Ectodermal cell (in vitro differentiated cells): ENCODE results near the gene ADARB2.

ENCODE experiments used
- H3K27ac ChIP-seq: 2 replicates; pipeline ENCODE4 v1.7.0; 2013; ENCODE audit warnings: mild to moderate bottlenecking, low read depth, low read length; ENCODE audit not compliant: insufficient read depth, poor library complexity, severe bottlenecking
- H3K27me3 ChIP-seq: 2 replicates; pipeline ENCODE4 v1.7.0; 2013; ENCODE audit warnings: mild to moderate bottlenecking, low read length; ENCODE audit not compliant: insufficient read depth, control insufficient read depth, poor library complexity, severe bottlenecking
- H3K36me3 ChIP-seq: one replicate; pipeline ENCODE4 v1.7.0; 2013; ENCODE audit warnings: low read length; ENCODE audit not compliant: control insufficient read depth, insufficient read depth
- H3K4me1 ChIP-seq: one replicate; pipeline ENCODE4 v1.7.0; 2013; ENCODE audit warnings: low read length; ENCODE audit not compliant: control insufficient read depth, insufficient read depth
- H3K4me3 ChIP-seq: 2 replicates; pipeline ENCODE4 v1.7.0; 2013; ENCODE audit warnings: low read depth, low read length, control low read depth; ENCODE audit not compliant: insufficient read depth
- H3K9me3 ChIP-seq: 2 replicates; pipeline ENCODE4 v1.7.0; 2013; ENCODE audit warnings: mild to moderate bottlenecking, low read length, moderate library complexity; ENCODE audit not compliant: control insufficient read depth
- WGBS, 2 experiments: methylation state at CpG; one replicate each; pipeline ENCODE4 v1.1.7; 2013; ENCODE audit warnings: missing lambda C conversion rate in 2 of 2; 5-methylcytosine and 5-hydroxymethylcytosine counted together

Gene ADARB2

GRCh38 chr10:1736972-1737221 is 428 bp downstream of the ADARB2 start:
- Histone ChIP-seq H3K36me3 (no peaks in the 10 kb centered on the region), H3K4me3 (peak overlapping the region; percentile 47), H3K4me1 (peaks cover 4% of the 10 kb centered on the region), H3K27me3 (peaks cover 59% of the 10 kb centered on the region), H3K27ac (no peak overlapping the region), H3K9me3 (no peaks in the 10 kb centered on the region)
- 0 to 1% methylated on average over 17 of the region's 17 CpGs for WGBS, 2 experiments

GRCh38 chr10:1736144-1736971 is 967 bp downstream of the ADARB2 start:
- Histone ChIP-seq H3K4me3 (peak overlapping the region; percentile 47), H3K9me3 (no peaks in the 10 kb centered on the region), H3K27ac (no peak overlapping the region), H3K4me1 (peaks cover 4% of the 10 kb centered on the region), H3K36me3 (no peaks in the 10 kb centered on the region), H3K27me3 (peaks cover 59% of the 10 kb centered on the region)
- WGBS, 2 experiments, result 6 to 7% methylated on average over 43 of the region's 43 CpGs

- no peak overlapping the region for H3K4me3 ChIP-seq
- H3K27ac ChIP-seq, result no peak overlapping the region
- H3K4me1 ChIP-seq, result peaks cover 4% of the 10 kb centered on the region
- H3K27me3 ChIP-seq, result peaks cover 59% of the 10 kb centered on the region
- no peaks in the 10 kb centered on the region for H3K36me3 ChIP-seq
- 85 to 93% methylated on average over 8 of the region's 8 CpGs for WGBS, 2 experiments
- H3K9me3 ChIP-seq, result no peaks in the 10 kb centered on the region
These were observed 1.8 kb downstream of the ADARB2 start for GRCh38 chr10:1735562-1735961.

- Histone ChIP-seq H3K27ac (no peak overlapping the region), H3K36me3 (no peaks in the 10 kb centered on the region), H3K4me3 (no peak overlapping the region), H3K27me3 (peaks cover 52% of the 10 kb centered on the region), H3K9me3 (no peaks in the 10 kb centered on the region), H3K4me1 (peaks cover 4% of the 10 kb centered on the region)
- WGBS, 2 experiments, result 92 to 95% methylated on average over 2 to 3 of the region's 3 CpGs
These were observed 3.0 kb downstream of the ADARB2 start for GRCh38 chr10:1734288-1734687.

GRCh38 chr10:1733720-1734119 is 3.6 kb downstream of the ADARB2 start:
- no peak overlapping the region for H3K4me3 ChIP-seq
- peaks cover 4% of the 10 kb centered on the region for H3K4me1 ChIP-seq
- no peaks in the 10 kb centered on the region for H3K36me3 ChIP-seq
- no peak overlapping the region for H3K27ac ChIP-seq
- 97% methylated on average over 8 of the region's 8 CpGs for WGBS, 2 experiments
- H3K27me3 ChIP-seq, result peaks cover 47% of the 10 kb centered on the region
- H3K9me3 ChIP-seq, result no peaks in the 10 kb centered on the region

GRCh38 chr10:1732564-1732996 is 4.7 kb downstream of the ADARB2 start:
- 87 to 90% methylated on average over 17 of the region's 17 CpGs for whole genome bisulfite sequencing, 2 experiments
- Histone ChIP-seq H3K27ac (no peak overlapping the region), H3K27me3 (peaks cover 35% of the 10 kb centered on the region), H3K36me3 (no peaks in the 10 kb centered on the region), H3K9me3 (no peaks in the 10 kb centered on the region), H3K4me1 (no peaks in the 10 kb centered on the region), H3K4me3 (no peak overlapping the region)

GRCh38 chr10:1731592-1731991 is 5.7 kb downstream of the ADARB2 start:
- WGBS, 2 experiments, result 56 to 69% methylated on average over 5 to 6 of the region's 6 CpGs
- H3K27ac ChIP-seq, result no peak overlapping the region
- no peaks in the 10 kb centered on the region for H3K9me3 ChIP-seq
- H3K36me3 ChIP-seq, result no peaks in the 10 kb centered on the region
- H3K27me3 ChIP-seq, result peaks cover 26% of the 10 kb centered on the region
- no peaks in the 10 kb centered on the region for H3K4me1 ChIP-seq
- H3K4me3 ChIP-seq, result no peak overlapping the region

- 93 to 100% methylated on average over 3 of the region's 3 CpGs for WGBS, 2 experiments
- H3K27me3 ChIP-seq, result peaks cover 7% of the 10 kb centered on the region
These were observed 7.6 kb downstream of the ADARB2 start for GRCh38 chr10:1729751-1730150.

GRCh38 chr10:1726861-1727260 is 10.5 kb downstream of the ADARB2 start:
- H3K4me1 ChIP-seq, result no peaks in the 10 kb centered on the region
- no peaks in the 10 kb centered on the region for H3K36me3 ChIP-seq
- WGBS, 2 experiments, result 91 to 98% methylated on average over 11 of the region's 11 CpGs
- no peaks in the 10 kb centered on the region for H3K27me3 ChIP-seq
- no peak overlapping the region for H3K4me3 ChIP-seq
- no peak overlapping the region for H3K27ac ChIP-seq
- H3K9me3 ChIP-seq, result no peaks in the 10 kb centered on the region

More at GRCh38 chr10:1729751-1730150, 7.6 kb downstream of the ADARB2 start:
- no peaks in the 10 kb centered on the region for H3K9me3 ChIP-seq
- no peaks in the 10 kb centered on the region for H3K4me1 ChIP-seq
- no peaks in the 10 kb centered on the region for H3K36me3 ChIP-seq
- no peak overlapping the region for H3K27ac ChIP-seq
- H3K4me3 ChIP-seq, result no peak overlapping the region

- Histone ChIP-seq H3K4me1 (no peaks in the 10 kb centered on the region), H3K27me3 (no peaks in the 10 kb centered on the region), H3K36me3 (no peaks in the 10 kb centered on the region), H3K9me3 (no peaks in the 10 kb centered on the region), H3K4me3 (no peak overlapping the region), H3K27ac (no peak overlapping the region)
- 93 to 97% methylated on average over 15 of the region's 15 CpGs for WGBS, 2 experiments
These were observed 12.3 kb downstream of the ADARB2 start for GRCh38 chr10:1724921-1725488.
